ENCODE data around the gene SH3TC1. TPM values are rescaled to one million over a fixed set of nuclear protein-coding genes. Genes with fewer than 3 reads are reported as not detected.

SH3TC1 gene
- polyA plus RNA-seq, 2 of the 4 experiments (the other 2 are of a cell fraction): 2.8 to 7.4 TPM

GRCh38 chr4:8212622-8213021, 13.5 kb downstream of the SH3TC1 start:
- POLR2A ChIA-PET: no interaction called here
- WGBS (ENCODE audit: missing lambda C conversion rate): 96% methylated on average over 11 of the region's 12 CpGs

GRCh38 chr4:8213121-8213520, 14.0 kb downstream of the SH3TC1 start:
- CTCF ChIA-PET: interaction anchor here (1.2 to 1.9 kb wide), 4 partner anchors 12 to 216 kb away, joined by 3 to 5 read pairs (median 4); no protein-coding TSS in a partner anchor
- Histone ChIP-seq H3K9me3 (no peaks in the 10 kb centered on the region), H3K27ac (no peak overlapping the region), H3K4me2 (no peak overlapping the region), H3K4me3 (no peak overlapping the region), H3K4me1 (peaks cover 15% of the 10 kb centered on the region)
- TF ChIP-seq, protein P1, sequence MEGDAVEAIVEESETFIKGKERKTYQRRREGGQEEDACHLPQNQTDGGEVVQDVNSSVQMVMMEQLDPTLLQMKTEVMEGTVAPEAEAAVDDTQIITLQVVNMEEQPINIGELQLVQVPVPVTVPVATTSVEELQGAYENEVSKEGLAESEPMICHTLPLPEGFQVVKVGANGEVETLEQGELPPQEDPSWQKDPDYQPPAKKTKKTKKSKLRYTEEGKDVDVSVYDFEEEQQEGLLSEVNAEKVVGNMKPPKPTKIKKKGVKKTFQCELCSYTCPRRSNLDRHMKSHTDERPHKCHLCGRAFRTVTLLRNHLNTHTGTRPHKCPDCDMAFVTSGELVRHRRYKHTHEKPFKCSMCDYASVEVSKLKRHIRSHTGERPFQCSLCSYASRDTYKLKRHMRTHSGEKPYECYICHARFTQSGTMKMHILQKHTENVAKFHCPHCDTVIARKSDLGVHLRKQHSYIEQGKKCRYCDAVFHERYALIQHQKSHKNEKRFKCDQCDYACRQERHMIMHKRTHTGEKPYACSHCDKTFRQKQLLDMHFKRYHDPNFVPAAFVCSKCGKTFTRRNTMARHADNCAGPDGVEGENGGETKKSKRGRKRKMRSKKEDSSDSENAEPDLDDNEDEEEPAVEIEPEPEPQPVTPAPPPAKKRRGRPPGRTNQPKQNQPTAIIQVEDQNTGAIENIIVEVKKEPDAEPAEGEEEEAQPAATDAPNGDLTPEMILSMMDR (IDR thresholded peaks at IDR 0.05): no peak
- FAIRE-seq (no peak), ATAC-seq (no peak), DNase-seq (ENCODE audit: low read depth in 1 of 2, low spot score in 1 of 2) (no peak)
- WGBS (ENCODE audit: missing lambda C conversion rate): 85% methylated on average over 5 of the region's 7 CpGs
- POLR2A ChIA-PET: no interaction called here

More at GRCh38 chr4:8212622-8213021, 13.5 kb downstream of the SH3TC1 start:
- DNase-seq (ENCODE audit: low read depth in 1 of 2, low spot score in 1 of 2): no peak
- Histone ChIP-seq H3K4me2 (no peak overlapping the region), H3K9me3 (no peaks in the 10 kb centered on the region), H3K4me1 (peaks cover 15% of the 10 kb centered on the region), H3K4me3 (no peak overlapping the region), H3K27ac (no peak overlapping the region)
- no peak for FAIRE-seq
- ATAC-seq: no peak; a peak in 1 of 6 replicates
- CTCF ChIA-PET: interaction anchor here (0.7 to 1.9 kb wide), 6 partner anchors 13 to 216 kb away, joined by 3 to 5 read pairs (median 3); no protein-coding TSS in a partner anchor
- TF ChIP-seq EHF (CRISPR knock-in tag; IDR thresholded peaks at IDR 0.05) (no peak), BCL3 (IDR thresholded peaks at IDR 0.05) (no peak), RFX5 (IDR thresholded peaks at IDR 0.05) (no peak), JUNB (IDR thresholded peaks at IDR 0.05) (no peak), PHF8 (IDR thresholded peaks at IDR 0.05; ENCODE audit: borderline replicate concordance, low read depth) (no peak), RNF2 (IDR thresholded peaks at IDR 0.05; ENCODE audit: borderline replicate concordance, low read depth) (no peak), JUN (IDR thresholded peaks at IDR 0.05) (no peak), SMC3 (IDR thresholded peaks at IDR 0.05) (no peak), MAFK (IDR thresholded peaks at IDR 0.05; ENCODE audit: partially characterized antibody) (no peak), RARB (CRISPR knock-in tag; IDR thresholded peaks at IDR 0.05) (no peak), BHLHE40 (IDR thresholded peaks at IDR 0.05; ENCODE audit: low read depth, low read length) (no peak)
- TF ChIP-seq, protein P2, sequence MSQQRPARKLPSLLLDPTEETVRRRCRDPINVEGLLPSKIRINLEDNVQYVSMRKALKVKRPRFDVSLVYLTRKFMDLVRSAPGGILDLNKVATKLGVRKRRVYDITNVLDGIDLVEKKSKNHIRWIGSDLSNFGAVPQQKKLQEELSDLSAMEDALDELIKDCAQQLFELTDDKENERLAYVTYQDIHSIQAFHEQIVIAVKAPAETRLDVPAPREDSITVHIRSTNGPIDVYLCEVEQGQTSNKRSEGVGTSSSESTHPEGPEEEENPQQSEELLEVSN (IDR thresholded peaks at IDR 0.05; ENCODE audit: borderline replicate concordance, low read depth): no peak

DNA sequence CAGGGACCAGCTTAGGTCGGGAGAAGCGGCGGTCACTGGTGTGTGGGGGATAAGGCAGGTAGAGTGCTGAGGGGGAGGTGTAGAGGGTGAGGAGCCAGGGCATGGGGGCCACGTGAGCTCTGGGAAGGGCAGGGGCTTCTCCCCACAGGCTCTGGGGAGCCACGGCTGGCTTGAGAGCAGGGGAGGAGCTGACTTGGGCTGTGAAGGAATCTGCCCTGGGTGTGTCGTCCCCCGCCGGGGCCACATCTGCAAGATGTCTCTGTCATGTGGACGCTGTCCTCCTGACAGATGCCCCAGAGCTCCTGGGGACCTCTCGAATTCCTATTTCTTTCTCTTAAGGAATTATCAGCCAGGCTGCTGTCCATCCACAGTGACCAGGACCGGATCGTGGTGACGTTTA, 15.0 kb downstream of the SH3TC1 start:
- 87% methylated on average over 12 of the region's 13 CpGs for WGBS (ENCODE audit: missing lambda C conversion rate)
- no peak for ATAC-seq
- H3K27ac ChIP-seq: no peak overlapping the region
- no peak for DNase-seq (ENCODE audit: low read depth in 1 of 2, low spot score in 1 of 2)
- CTCF ChIA-PET: interaction anchor here (0.7 to 1.9 kb wide), 5 partner anchors 11 to 215 kb away, joined by 3 to 5 read pairs (median 3); no protein-coding TSS in a partner anchor
- TF ChIP-seq SMC3 (IDR thresholded peaks at IDR 0.05) (no peak), JUN (IDR thresholded peaks at IDR 0.05) (no peak), NPAS2 (CRISPR knock-in tag; IDR thresholded peaks at IDR 0.05; ENCODE audit: borderline replicate concordance) (no peak), KDM1A (IDR thresholded peaks at IDR 0.05; ENCODE audit: low read depth) (no peak)
- H3K9me3 ChIP-seq: no peaks in the 10 kb centered on the region
- no peak for FAIRE-seq
- H3K4me2 ChIP-seq: no peak overlapping the region
- peaks cover 15% of the 10 kb centered on the region for H3K4me1 ChIP-seq
- no peak overlapping the region for H3K4me3 ChIP-seq
- POLR2A ChIA-PET: no interaction called here

DNA sequence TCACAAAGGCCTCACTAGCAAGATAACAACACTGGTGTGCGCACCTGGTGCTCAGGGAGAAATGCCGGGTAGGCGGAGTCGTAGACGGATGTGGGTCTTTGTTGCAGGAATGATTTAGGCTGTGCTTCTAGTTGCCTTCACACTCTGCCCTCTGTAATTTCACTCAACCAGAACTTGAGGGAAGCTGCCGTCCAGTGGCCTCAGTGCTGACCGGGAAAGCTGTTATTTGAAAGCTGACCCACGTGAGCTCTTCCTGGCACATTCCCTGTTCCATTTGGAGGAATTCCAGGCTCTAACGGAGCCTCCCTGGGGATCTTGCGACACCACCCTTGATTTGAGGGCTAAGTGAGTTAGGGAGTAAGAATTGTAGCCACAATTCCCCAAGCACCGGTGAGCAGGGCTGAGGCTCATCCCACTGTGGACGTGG, 15.9 kb downstream of the SH3TC1 start:
- ChIA-PET POLR2A (no interaction called here), CTCF (no interaction called here)
- DNase-seq (ENCODE audit: low read depth in 1 of 2, low spot score in 1 of 2): no peak

More for the DNA sequence above, 15.9 kb downstream of the SH3TC1 start:
- no peaks in the 10 kb centered on the region for H3K9me3 ChIP-seq
- TF ChIP-seq CEBPB (IDR thresholded peaks at IDR 0.05) (peak; percentile 9 to 33; a peak in 1 of 4 replicates), RAD21 (conservative IDR thresholded peaks at IDR 0.05 in 1 of 2, IDR thresholded peaks at IDR 0.05 in 1 of 2) (no peak)
- H3K4me2 ChIP-seq: 0 out of 3 replicates have a peak overlapping the region, but pooled peaks have one; percentile 8
- WGBS (ENCODE audit: missing lambda C conversion rate): 60% methylated on average over 5 of the region's 12 CpGs
- H3K27ac ChIP-seq: 0 out of 6 replicates have a peak overlapping the region, but pooled peaks of 1 of the 2 experiments have one; percentile 41
- H3K4me1 ChIP-seq: peaks cover 15% of the 10 kb centered on the region
- FAIRE-seq (no peak), ATAC-seq (0 out of 6 replicates have a peak, but pooled peaks of 1 of the 2 experiments have one; percentile 20)
- H3K4me3 ChIP-seq: no peak overlapping the region
